GM23338 (cell line): ENCODE results near the gene USP6NL.

ENCODE experiments used
- CREB1 ChIP-seq: fragments of 250-450 bp; sonication (Bioruptor Pico); IDR thresholded peaks from 2 replicates; pipeline ENCODE4 v1.5.0; 2020; ENCODE audit warnings: low read depth, mild to moderate bottlenecking, moderate library complexity
- CTCF ChIP-seq, 2 experiments: fragments of 200-600 bp in 1 of 2; sonication (generic) in 1 of 2; conservative IDR thresholded peaks; 2 replicates each; pipeline versions ENCODE4 v1.5.1 to v1.6.1; 2016 to 2017; ENCODE audit warnings: antibody characterized with exemption in 2 of 2, low read depth in 2 of 2, mild to moderate bottlenecking in 2 of 2, moderate library complexity in 1 of 2
- EZH2 ChIP-seq: fragments of 200-600 bp; sonication (generic); IDR thresholded peaks from one replicate; pipeline ENCODE4 v1.8.0; 2017; ENCODE audit warnings: antibody characterized with exemption, mild to moderate bottlenecking, low read depth; ENCODE audit not compliant: unreplicated experiment
- EZH2phosphoT487 ChIP-seq: fragments of 200-600 bp; sonication (generic); IDR thresholded peaks from one replicate; pipeline ENCODE4 v1.8.1; 2018; ENCODE audit warnings: antibody characterized with exemption; ENCODE audit not compliant: unreplicated experiment
- JUNB ChIP-seq: IDR thresholded peaks from one replicate; pipeline ENCODE4 v1.6.1; 2016; ENCODE audit warnings: antibody characterized with exemption; ENCODE audit not compliant: unreplicated experiment
- NANOG ChIP-seq: IDR thresholded peaks from 2 replicates; pipeline ENCODE4 v1.6.1; 2016; ENCODE audit warnings: antibody characterized with exemption, borderline replicate concordance
- POLR2AphosphoS5 ChIP-seq: IDR thresholded peaks from 2 replicates; pipeline ENCODE4 v1.6.1; 2016; ENCODE audit warnings: antibody characterized with exemption, low read depth
- REST ChIP-seq: IDR thresholded peaks from one replicate; pipeline ENCODE4 v1.6.1; 2018; ENCODE audit warnings: antibody characterized with exemption; ENCODE audit not compliant: unreplicated experiment
- STAT1 ChIP-seq: IDR thresholded peaks from one replicate; pipeline ENCODE4 v1.6.1; 2016; ENCODE audit warnings: antibody characterized with exemption; ENCODE audit not compliant: unreplicated experiment
- ZNF114 ChIP-seq: fragments of 250-450 bp; sonication (Bioruptor Pico); IDR thresholded peaks from 2 replicates; pipeline ENCODE4 v1.5.0; 2020; ENCODE audit warnings: mild to moderate bottlenecking, moderate library complexity
- TF ChIP-seq, protein P1 (sequence below): IDR thresholded peaks from 2 replicates; pipeline ENCODE4 v1.6.1; 2016; ENCODE audit warnings: antibody characterized with exemption

- TF ChIP-seq CTCF (conservative IDR thresholded peaks at IDR 0.05; ENCODE audit: low read depth in 2 of 2) = no peak
- TF ChIP-seq, protein P1, sequence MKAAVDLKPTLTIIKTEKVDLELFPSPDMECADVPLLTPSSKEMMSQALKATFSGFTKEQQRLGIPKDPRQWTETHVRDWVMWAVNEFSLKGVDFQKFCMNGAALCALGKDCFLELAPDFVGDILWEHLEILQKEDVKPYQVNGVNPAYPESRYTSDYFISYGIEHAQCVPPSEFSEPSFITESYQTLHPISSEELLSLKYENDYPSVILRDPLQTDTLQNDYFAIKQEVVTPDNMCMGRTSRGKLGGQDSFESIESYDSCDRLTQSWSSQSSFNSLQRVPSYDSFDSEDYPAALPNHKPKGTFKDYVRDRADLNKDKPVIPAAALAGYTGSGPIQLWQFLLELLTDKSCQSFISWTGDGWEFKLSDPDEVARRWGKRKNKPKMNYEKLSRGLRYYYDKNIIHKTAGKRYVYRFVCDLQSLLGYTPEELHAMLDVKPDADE = no peak
- TF ChIP-seq EZH2 = no peak
- no peak for TF ChIP-seq JUNB
- no peak for TF ChIP-seq REST
- TF ChIP-seq CREB1 (CRISPR knock-in tag) = no peak
- no peak for TF ChIP-seq POLR2AphosphoS5
- TF ChIP-seq EZH2phosphoT487 = no peak
- TF ChIP-seq NANOG = no peak
- TF ChIP-seq ZNF114 (CRISPR knock-in tag) = no peak
- TF ChIP-seq STAT1 = no peak
Observed at GRCh38 chr10:11602358-11602757, 9.1 kb downstream of the USP6NL start.
